A549 (cell line): ENCODE measurements around the gene IER5L. TPM values are rescaled to one million over a fixed set of nuclear protein-coding genes. Genes with fewer than 3 reads are reported as not detected.

ENCODE experiments used
- ATAC-seq, 2 experiments: fragments of 200-7000 bp in 1 of 2; fragments of >200 bp in 1 of 2; cut with Nextera tagmentation in 1 of 2; cut with Tn5 transposase in 1 of 2; 3 replicates each; pipeline versions ENCODE4 v1.8.0 to v1.9.1; 2018 to 2020; ENCODE audit warnings: mild to moderate bottlenecking in 1 of 2, moderate library complexity in 1 of 2
- CTCF ChIA-PET: fragments of 300-600 bp; sonication (Branson Sonifier 250); formaldehyde crosslinking; extraction: SDS; loops from one replicate; lab custom pipeline; 2021; ENCODE audit warnings: antibody characterized with exemption, inconsistent platforms; lab: Yijun Ruan, JAX
- POLR2A ChIA-PET: fragments of 350-600 bp; formaldehyde crosslinking; extraction: SDS; loops from one replicate; lab custom pipeline; 2021; ENCODE audit warnings: antibody characterized with exemption, inconsistent platforms; lab: Yijun Ruan, JAX
- DNase-seq, 2 experiments: peaks; one replicate each; pipeline versions ENCODE4 v3.0.0 to v3.0.0-alpha.2; 2011 to 2016; ENCODE audit warnings: low read depth in 1 of 2, low spot score in 1 of 2
- FAIRE-seq: peaks from 2 replicates; lab custom pipeline; 2011; peaks lifted over from hg19 to GRCh38; lab: Jason Lieb, UNC
- H3K27ac ChIP-seq, 2 experiments: fragments of >200 bp; sonication (Bioruptor Twin); formaldehyde crosslinking; 3 replicates each; pipeline ENCODE4 v1.5.1; 2016 to 2017
- H3K4me1 ChIP-seq: fragments of >200 bp; sonication (Bioruptor Twin); formaldehyde crosslinking; 3 replicates; pipeline ENCODE4 v1.6.1; 2016
- H3K4me2 ChIP-seq: fragments of >200 bp; sonication (Bioruptor Twin); formaldehyde crosslinking; 3 replicates; pipeline ENCODE4 v1.6.1; 2016
- H3K4me3 ChIP-seq: fragments of >200 bp; sonication (Bioruptor Twin); formaldehyde crosslinking; 3 replicates; pipeline ENCODE4 v1.5.1; 2016
- H3K9me3 ChIP-seq: fragments of >200 bp; sonication (Bioruptor Twin); formaldehyde crosslinking; 3 replicates; pipeline ENCODE4 v1.6.1; 2016
- CBX2 ChIP-seq: fragments of 200-600 bp; sonication (generic); IDR thresholded peaks from 2 replicates; pipeline ENCODE4 v1.6.1; 2016; ENCODE audit warnings: low read depth, mild to moderate bottlenecking, borderline replicate concordance
- CEBPB ChIP-seq, 2 experiments: fragments of >200 bp in 1 of 2; sonication (Bioruptor Twin) in 1 of 2; formaldehyde crosslinking in 1 of 2; IDR thresholded peaks; 2 replicates each; pipeline ENCODE4 v1.6.1; 2012 to 2016
- E2F6 ChIP-seq: IDR thresholded peaks from 2 replicates; pipeline ENCODE4 v1.6.1; 2012; ENCODE audit warnings: low read depth, borderline replicate concordance
- ELK1 ChIP-seq: fragments of 150-350 bp; IDR thresholded peaks from 2 replicates; pipeline ENCODE4 v1.6.1; 2014; ENCODE audit warnings: low read depth, mild to moderate bottlenecking, low read length
- HOXA7 ChIP-seq: fragments of 250-450 bp; sonication (Bioruptor Pico); IDR thresholded peaks from 2 replicates; pipeline ENCODE4 v1.5.0; 2020; ENCODE audit warnings: mild to moderate bottlenecking, moderate library complexity
- HOXB5 ChIP-seq: fragments of 250-450 bp; sonication (Bioruptor Pico); IDR thresholded peaks from 2 replicates; pipeline ENCODE4 v1.5.0; 2020; ENCODE audit warnings: mild to moderate bottlenecking, moderate library complexity
- JUN ChIP-seq, 2 experiments: fragments of >200 bp; sonication (Bioruptor Twin); formaldehyde crosslinking; IDR thresholded peaks; 2 replicates in 1 of 2; 3 replicates in 1 of 2; pipeline ENCODE4 v1.6.1; 2016 to 2017
- MAFK ChIP-seq: fragments of 450-650 bp; IDR thresholded peaks from 2 replicates; pipeline ENCODE4 v1.6.1; 2014; ENCODE audit not compliant: partially characterized antibody
- MAZ ChIP-seq: fragments of 150-350 bp; IDR thresholded peaks from 2 replicates; pipeline ENCODE4 v1.6.1; 2014; ENCODE audit warnings: antibody characterized with exemption, low read depth, low read length, borderline replicate concordance
- NFE2L2 ChIP-seq: fragments of 150-350 bp; conservative IDR thresholded peaks from 2 replicates; pipeline ENCODE4 v1.6.1; 2014; ENCODE audit warnings: low read length
- NPAS2 ChIP-seq: fragments of 250-450 bp; sonication (Bioruptor Pico); IDR thresholded peaks from 2 replicates; pipeline ENCODE4 v1.8.0; 2022; ENCODE audit warnings: mild to moderate bottlenecking, moderate library complexity, borderline replicate concordance
- POLR2A ChIP-seq: IDR thresholded peaks from 2 replicates; pipeline ENCODE4 v1.6.1; 2012; ENCODE audit warnings: mild to moderate bottlenecking, low read length
- POLR2AphosphoS2 ChIP-seq: conservative IDR thresholded peaks from 2 replicates; pipeline ENCODE4 v1.6.1; 2012; ENCODE audit warnings: low read length, improper control_type of control experiment, inconsistent platforms
- RAD21 ChIP-seq, 2 experiments: fragments of >200 bp in 1 of 2; sonication (Bioruptor Twin) in 1 of 2; formaldehyde crosslinking in 1 of 2; IDR thresholded peaks in 1 of 2; conservative IDR thresholded peaks in 1 of 2; 2 replicates in 1 of 2; 3 replicates in 1 of 2; pipeline ENCODE4 v1.6.1; 2012 to 2018; ENCODE audit warnings: inconsistent platforms in 1 of 2
- RFX5 ChIP-seq: fragments of 450-650 bp; IDR thresholded peaks from 2 replicates; pipeline ENCODE4 v1.7.1; 2014; ENCODE audit warnings: antibody characterized with exemption, mild to moderate bottlenecking, moderate library complexity
- USF2 ChIP-seq: fragments of 450-650 bp; IDR thresholded peaks from 2 replicates; pipeline ENCODE4 v1.6.1; 2014; ENCODE audit warnings: antibody characterized with exemption
- ZFP36 ChIP-seq: fragments of 450-650 bp; IDR thresholded peaks from 2 replicates; pipeline ENCODE4 v1.6.1; 2014; ENCODE audit warnings: borderline replicate concordance; ENCODE audit not compliant: partially characterized antibody
- ZNF302 ChIP-seq: fragments of 250-450 bp; sonication (Bioruptor Pico); IDR thresholded peaks from 2 replicates; pipeline ENCODE4 v1.9.0; 2021; ENCODE audit warnings: inconsistent platforms, mild to moderate bottlenecking, moderate library complexity
- WGBS: methylation state at CpG from one replicate; pipeline ENCODE4 v1.1.6; 2017; ENCODE audit errors: missing lambda C conversion rate; 5-methylcytosine and 5-hydroxymethylcytosine counted together
- polyA plus RNA-seq, 4 experiments: library from polyadenylated mRNA; depleted of rRNA in 3 of 4; stranded (reverse); fragments of >200 nt; fragmentation: RNase III in 1 of 4; extraction: RNeasy Plus Mini Kit Qiagen cat#74134 plus additional on column Dnase treatment in 1 of 4; gene quantifications; 2 replicates in 3 of 4; 3 replicates in 1 of 4; pipeline ENCODE4 v1.2.3, GENCODE V29; 2011 to 2017

The IER5L gene
- polyA plus RNA-seq, 2 of the 4 experiments (the other 2 are of a cell fraction) = 25.1 to 67.5 TPM

- no peaks in the 10 kb centered on the region for H3K9me3 ChIP-seq
- TF ChIP-seq CBX2 (no peak), USF2 (0 out of 2 replicates have a peak, but pooled peaks have one; percentile 3)
- TF ChIP-seq, all 56 proteins: peak for 1
- 92% methylated on average over 15 of the region's 15 CpGs for WGBS
- FAIRE-seq (no peak), ATAC-seq (no peak), DNase-seq (no peak)
- H3K4me3 ChIP-seq = no peak overlapping the region
- POLR2A ChIA-PET = no interaction called here
- no peak overlapping the region for H3K4me2 ChIP-seq
- peak overlapping the region in 1 of 2 experiments; percentile 74; a peak in 3 of 6 replicates for H3K27ac ChIP-seq
- H3K4me1 ChIP-seq = peaks cover 19% of the 10 kb centered on the region
- CTCF ChIA-PET = no interaction called here
Measured at GRCh38 chr9:129223551-129224208, 45.6 kb upstream of the IER5L start.

- DNase-seq (no peak), ATAC-seq (no peak), FAIRE-seq (no peak)
- POLR2A ChIA-PET = interaction anchor here (1.2 kb wide), 1 partner anchor 45 kb away, joined by 3 read pairs; the partner anchor contains the start of gene IER5L
- Histone ChIP-seq H3K27ac (0 out of 6 replicates have a peak overlapping the region, but pooled peaks of 1 of the 2 experiments have one; percentile 21), H3K9me3 (no peaks in the 10 kb centered on the region), H3K4me3 (no peak overlapping the region), H3K4me1 (peaks cover 19% of the 10 kb centered on the region), H3K4me2 (no peak overlapping the region)
- WGBS = 97% methylated on average over 13 of the region's 13 CpGs
- CTCF ChIA-PET = interaction anchor here (0.6 to 1.7 kb wide), 4 partner anchors 29 to 242 kb away, joined by 3 to 4 read pairs (median 3); no protein-coding TSS in a partner anchor
- TF ChIP-seq HOXB5 (CRISPR knock-in tag) (no peak), ELK1 (no peak), JUN (IDR thresholded peaks at IDR 0.05) (no peak), RFX5 (no peak)
Measured at GRCh38 chr9:129222819-129223218, 44.8 kb upstream of the IER5L start.

- DNase-seq (no peak), ATAC-seq (no peak)
- Histone ChIP-seq H3K9me3 (no peaks in the 10 kb centered on the region), H3K4me3 (no peak overlapping the region)
- POLR2A ChIA-PET = interaction anchor here (1.2 kb wide), 1 partner anchor 44 kb away, joined by 3 read pairs; the partner anchor contains the start of gene IER5L
- TF ChIP-seq NPAS2 = no peak
- TF ChIP-seq ZNF302 (CRISPR knock-in tag) = no peak
- TF ChIP-seq MAFK = no peak
- no peak for TF ChIP-seq NFE2L2
- no peak for TF ChIP-seq CEBPB (IDR thresholded peaks at IDR 0.05)
- no peak for TF ChIP-seq HOXB5 (CRISPR knock-in tag)
- TF ChIP-seq HOXA7 (CRISPR knock-in tag) = no peak
- no peak for TF ChIP-seq E2F6
- TF ChIP-seq RAD21 (conservative IDR thresholded peaks at IDR 0.05 in 1 of 2, IDR thresholded peaks at IDR 0.05 in 1 of 2) = no peak
- TF ChIP-seq POLR2A = no peak
- no peak for TF ChIP-seq POLR2AphosphoS2
- no peak for TF ChIP-seq ZFP36
- no peak for TF ChIP-seq MAZ
- TF ChIP-seq, all 56 proteins: peak for 0
- 88% methylated on average over 14 of the region's 15 CpGs for WGBS
- CTCF ChIA-PET = interaction anchor here (0.6 to 1.7 kb wide), 4 partner anchors 30 to 243 kb away, joined by 3 to 4 read pairs (median 3); no protein-coding TSS in a partner anchor
- Histone ChIP-seq H3K27ac (peak overlapping the region in 1 of 2 experiments; percentile 21; a peak in 1 of 6 replicates), H3K4me1 (peaks cover 19% of the 10 kb centered on the region), H3K4me2 (no peak overlapping the region)
- FAIRE-seq = no peak
Measured at GRCh38 chr9:129221979-129222635, 44.0 kb upstream of the IER5L start.
